Mesenchymal stem cell (in vitro differentiated cells and primary cell): Measurements from ENCODE around the gene DDX41.

Experiments used
- DNase-seq: peaks from one replicate; pipeline ENCODE4 v3.0.0-alpha.2; 2013
- H2AFZ ChIP-seq: one replicate; pipeline ENCODE4 v1.6.1; 2013; ENCODE audit warnings: low read depth, mild to moderate bottlenecking, control low read depth, inconsistent platforms, low read length, moderate library complexity
- H2AK5ac ChIP-seq: 2 replicates; pipeline ENCODE4 v1.6.1; 2013; ENCODE audit warnings: low read length, moderate library complexity, mild to moderate bottlenecking, inconsistent platforms; ENCODE audit not compliant: severe bottlenecking
- H2BK120ac ChIP-seq: one replicate; pipeline ENCODE4 v1.6.1; 2013; ENCODE audit warnings: low read depth, mild to moderate bottlenecking, inconsistent platforms, low read length, moderate library complexity
- H2BK12ac ChIP-seq, 2 experiments: one replicate each; pipeline ENCODE4 v1.6.1; 2013; ENCODE audit warnings: inconsistent platforms in 2 of 2, low read length in 2 of 2, mild to moderate bottlenecking in 2 of 2, moderate library complexity in 2 of 2, control low read depth in 1 of 2
- H2BK15ac ChIP-seq: one replicate; pipeline ENCODE4 v1.6.1; 2013; ENCODE audit warnings: mild to moderate bottlenecking, low read depth, inconsistent platforms; ENCODE audit not compliant: poor library complexity, severe bottlenecking
- H2BK5ac ChIP-seq: 2 replicates; pipeline ENCODE4 v1.6.1; 2013; ENCODE audit warnings: low read depth, mild to moderate bottlenecking, low read length, control low read depth, inconsistent platforms; ENCODE audit not compliant: poor library complexity, severe bottlenecking
- H3K14ac ChIP-seq, 2 experiments: one replicate each; pipeline ENCODE4 v1.6.1; 2013; ENCODE audit warnings: inconsistent platforms in 2 of 2, low read length in 2 of 2, control low read depth in 1 of 2, mild to moderate bottlenecking in 1 of 2, moderate library complexity in 1 of 2
- H3K18ac ChIP-seq, 2 experiments: one replicate each; pipeline ENCODE4 v1.6.1; 2013; ENCODE audit warnings: inconsistent platforms in 2 of 2, low read length in 2 of 2, control low read depth in 1 of 2, low read depth in 1 of 2, mild to moderate bottlenecking in 1 of 2
- H3K23ac ChIP-seq, 2 experiments: one replicate each; pipeline ENCODE4 v1.6.1; 2013; ENCODE audit warnings: inconsistent platforms in 2 of 2, low read length in 2 of 2, mild to moderate bottlenecking in 2 of 2, moderate library complexity in 2 of 2, control low read depth in 1 of 2
- H3K27ac ChIP-seq: 2 replicates; pipeline ENCODE4 v1.5.1; 2013; ENCODE audit warnings: mild to moderate bottlenecking, moderate library complexity, low read length, control low read depth, inconsistent platforms; ENCODE audit not compliant: poor library complexity, severe bottlenecking
- H3K27me3 ChIP-seq, 2 experiments: 2 replicates each; pipeline versions ENCODE4 v1.6.1 to v1.7.0; 2013; ENCODE audit warnings: low read length in 2 of 2, mild to moderate bottlenecking in 2 of 2, moderate library complexity in 2 of 2, control low read depth in 1 of 2, inconsistent platforms in 1 of 2; ENCODE audit not compliant: control insufficient read depth in 1 of 2, insufficient read depth in 1 of 2
- H3K36me3 ChIP-seq, 2 experiments: 2 replicates each; pipeline versions ENCODE4 v1.6.1 to v1.7.0; 2013; ENCODE audit warnings: low read length in 2 of 2, control low read depth in 1 of 2, inconsistent platforms in 1 of 2, low read depth in 1 of 2, mild to moderate bottlenecking in 1 of 2; ENCODE audit not compliant: insufficient read depth in 2 of 2, control insufficient read depth in 1 of 2
- H3K4ac ChIP-seq, 2 experiments: one replicate each; pipeline ENCODE4 v1.6.1; 2013; ENCODE audit warnings: inconsistent platforms in 2 of 2, low read length in 2 of 2, mild to moderate bottlenecking in 2 of 2, moderate library complexity in 2 of 2, control low read depth in 1 of 2, low read depth in 1 of 2
- H3K4me1 ChIP-seq: 2 replicates; pipeline ENCODE4 v1.6.1; 2013; ENCODE audit warnings: low read depth, low read length, control low read depth; ENCODE audit not compliant: control insufficient read depth, insufficient read depth
- H3K4me2 ChIP-seq: 2 replicates; pipeline ENCODE4 v1.6.1; 2013; ENCODE audit warnings: low read length, mild to moderate bottlenecking, inconsistent platforms; ENCODE audit not compliant: poor library complexity, severe bottlenecking
- H3K4me3 ChIP-seq, 2 experiments: 2 replicates each; pipeline versions ENCODE4 v1.5.1 to v1.7.0; 2013; ENCODE audit warnings: low read length in 2 of 2, mild to moderate bottlenecking in 2 of 2, control low read depth in 1 of 2, low read depth in 1 of 2; ENCODE audit not compliant: insufficient read depth in 1 of 2
- H3K79me1 ChIP-seq: replicated peaks from 2 replicates; pipeline ENCODE4 v1.6.1; 2013; ENCODE audit warnings: mild to moderate bottlenecking, control low read depth, low read length, inconsistent platforms; ENCODE audit not compliant: poor library complexity, severe bottlenecking
- H3K9ac ChIP-seq: 2 replicates; pipeline ENCODE4 v1.7.0; 2013; ENCODE audit warnings: mild to moderate bottlenecking, low read length, moderate library complexity
- H3K9me3 ChIP-seq: 2 replicates; pipeline ENCODE4 v1.7.0; 2013; ENCODE audit warnings: mild to moderate bottlenecking, low read length; ENCODE audit not compliant: control insufficient read depth
- H4K8ac ChIP-seq: one replicate; pipeline ENCODE4 v1.6.1; 2013; ENCODE audit warnings: inconsistent platforms, mild to moderate bottlenecking, low read length, moderate library complexity
- H4K91ac ChIP-seq: one replicate; pipeline ENCODE4 v1.6.1; 2013; ENCODE audit warnings: mild to moderate bottlenecking, low read length, inconsistent platforms
- WGBS: methylation state at CpG from one replicate; pipeline ENCODE4 v1.1.7; 2013; ENCODE audit warnings: mixed read lengths; 5-methylcytosine and 5-hydroxymethylcytosine counted together

Gene DDX41

GRCh38 chr5:177511796-177512675, 4.7 kb downstream of the DDX41 start:
- DNase-seq = no peak

GRCh38 chr5:177511181-177511580, 5.6 kb downstream of the DDX41 start:
- Histone ChIP-seq H3K9ac (no peak overlapping the region), H3K18ac (no peak overlapping the region), H3K4me2 (no peak overlapping the region), H2AFZ (no peak overlapping the region), H3K4ac (no peak overlapping the region), H3K36me3 (peaks cover 56 to 84% of the 10 kb centered on the region in 2 experiments), H3K27me3 (no peaks in the 10 kb centered on the region), H4K8ac (no peak overlapping the region), H2BK120ac (no peak overlapping the region), H3K27ac (no peak overlapping the region), H2BK12ac (no peak overlapping the region), H3K14ac (no peak overlapping the region), H3K4me3 (no peak overlapping the region), H3K9me3 (no peaks in the 10 kb centered on the region), H4K91ac (no peak overlapping the region), H2BK5ac (no peak overlapping the region), H3K23ac (no peak overlapping the region), H2AK5ac (no peak overlapping the region), H2BK15ac (no peak overlapping the region), H3K79me1 (peaks cover 39% of the 10 kb centered on the region), H3K4me1 (peaks cover 17% of the 10 kb centered on the region)
- DNase-seq = no peak
- 90% methylated on average over 5 of the region's 5 CpGs for WGBS

More at GRCh38 chr5:177511796-177512675, 4.7 kb downstream of the DDX41 start:
- no peaks in the 10 kb centered on the region for H3K9me3 ChIP-seq
- no peak overlapping the region for H3K18ac ChIP-seq
- no peak overlapping the region for H3K4me2 ChIP-seq
- H2BK5ac ChIP-seq = no peak overlapping the region
- H3K27ac ChIP-seq = no peak overlapping the region
- H4K8ac ChIP-seq = no peak overlapping the region
- H4K91ac ChIP-seq = no peak overlapping the region
- no peak overlapping the region for H3K23ac ChIP-seq
- no peaks in the 10 kb centered on the region for H3K27me3 ChIP-seq
- no peak overlapping the region for H3K4ac ChIP-seq
- H2BK120ac ChIP-seq = no peak overlapping the region
- H2AK5ac ChIP-seq = no peak overlapping the region
- H3K36me3 ChIP-seq = peaks cover 56 to 84% of the 10 kb centered on the region in 2 experiments
- H3K79me1 ChIP-seq = peaks cover 39% of the 10 kb centered on the region
- no peak overlapping the region for H3K9ac ChIP-seq
- H3K14ac ChIP-seq = no peak overlapping the region
- no peak overlapping the region for H2BK15ac ChIP-seq
- peaks cover 20% of the 10 kb centered on the region for H3K4me1 ChIP-seq
- no peak overlapping the region for H2BK12ac ChIP-seq
- H3K4me3 ChIP-seq = no peak overlapping the region
- WGBS = 97% methylated on average over 34 of the region's 34 CpGs
- H2AFZ ChIP-seq = no peak overlapping the region

GRCh38 chr5:177510567-177511053, 6.2 kb downstream of the DDX41 start:
- H2AK5ac ChIP-seq = no peak overlapping the region
- no peak overlapping the region for H3K4ac ChIP-seq
- H3K4me1 ChIP-seq = peaks cover 12% of the 10 kb centered on the region
- no peak overlapping the region for H4K8ac ChIP-seq
- no peak overlapping the region for H4K91ac ChIP-seq
- H3K9ac ChIP-seq = no peak overlapping the region
- H3K27me3 ChIP-seq = no peaks in the 10 kb centered on the region
- no peak overlapping the region for H3K14ac ChIP-seq
- H3K18ac ChIP-seq = no peak overlapping the region
- no peak for DNase-seq
- H3K79me1 ChIP-seq = peaks cover 36% of the 10 kb centered on the region
- H3K23ac ChIP-seq = no peak overlapping the region
- H3K9me3 ChIP-seq = no peaks in the 10 kb centered on the region
- H2BK5ac ChIP-seq = no peak overlapping the region
- 97% methylated on average over 15 of the region's 15 CpGs for WGBS
- no peak overlapping the region for H2BK12ac ChIP-seq
- H3K36me3 ChIP-seq = peaks cover 54 to 81% of the 10 kb centered on the region in 2 experiments
- H2AFZ ChIP-seq = no peak overlapping the region
- no peak overlapping the region for H3K4me3 ChIP-seq
- no peak overlapping the region for H3K4me2 ChIP-seq
- no peak overlapping the region for H2BK120ac ChIP-seq
- H3K27ac ChIP-seq = no peak overlapping the region
- H2BK15ac ChIP-seq = no peak overlapping the region

- WGBS = 92% methylated on average over 11 of the region's 11 CpGs
- Histone ChIP-seq H2AK5ac (no peak overlapping the region), H3K9ac (no peak overlapping the region), H3K4me3 (no peak overlapping the region), H3K14ac (no peak overlapping the region), H4K91ac (no peak overlapping the region), H2BK15ac (no peak overlapping the region), H3K18ac (no peak overlapping the region), H3K27ac (no peak overlapping the region), H3K4me2 (no peak overlapping the region), H2BK5ac (no peak overlapping the region), H3K4me1 (peaks cover 11% of the 10 kb centered on the region), H3K79me1 (peaks cover 31% of the 10 kb centered on the region), H3K23ac (no peak overlapping the region), H4K8ac (no peak overlapping the region), H3K27me3 (no peaks in the 10 kb centered on the region), H3K36me3 (peaks cover 48 to 77% of the 10 kb centered on the region in 2 experiments), H3K9me3 (no peaks in the 10 kb centered on the region), H2BK120ac (no peak overlapping the region), H2BK12ac (no peak overlapping the region), H3K4ac (no peak overlapping the region), H2AFZ (no peak overlapping the region)
- no peak for DNase-seq
Measured at GRCh38 chr5:177509991-177510566, 6.7 kb downstream of the DDX41 start.
